Prostate gland (tissue), 2 donors: Measurements from ENCODE around the gene CUTC. TPM values are rescaled to one million over a fixed set of nuclear protein-coding genes. Genes with fewer than 3 reads are reported as not detected.

Experiments used
- DNase-seq: peaks from one replicate; pipeline ENCODE4 v3.0.0-alpha.2; 2019; ENCODE audit warnings: low spot score
- H3K27ac ChIP-seq, 2 donors: fragments of 200-600 bp; sonication (generic); 2 replicates each; pipeline ENCODE4 v1.5.1; 2017 to 2019
- H3K27me3 ChIP-seq: fragments of 200-600 bp; sonication (generic); replicated peaks from 2 replicates; pipeline ENCODE4 v1.5.1; 2019; ENCODE audit not compliant: insufficient read depth
- H3K36me3 ChIP-seq, 2 donors: fragments of 200-600 bp; sonication (generic); 1 replicate in 1 of 2; 2 replicates in 1 of 2; pipeline versions ENCODE4 v1.5.1 to v1.8.1; 2017 to 2019
- H3K4me1 ChIP-seq: fragments of 200-600 bp; sonication (generic); replicated peaks from 2 replicates; pipeline ENCODE4 v1.5.1; 2019
- H3K4me3 ChIP-seq, 2 donors: fragments of 200-600 bp; sonication (generic); 2 replicates each; pipeline ENCODE4 v1.5.1; 2017 to 2019
- H3K9me3 ChIP-seq: fragments of 200-600 bp; sonication (generic); 2 replicates; pipeline ENCODE4 v1.5.1; 2017
- CTCF ChIP-seq, 4 experiments: fragments of 200-600 bp in 2 of 4; fragments of 450-650 bp in 2 of 4; sonication (generic) in 2 of 4; IDR thresholded peaks; 1 replicate in 3 of 4; 2 replicates in 1 of 4; pipeline ENCODE4 v1.5.1; 2016 to 2019; ENCODE audit warnings: antibody characterized with exemption in 4 of 4, mild to moderate bottlenecking in 2 of 4, moderate library complexity in 2 of 4
- POLR2A ChIP-seq: fragments of 450-650 bp; IDR thresholded peaks from one replicate; pipeline ENCODE4 v1.6.1; 2016; ENCODE audit warnings: antibody characterized with exemption, mild to moderate bottlenecking
- POLR2AphosphoS5 ChIP-seq: sonication (generic); formaldehyde crosslinking; IDR thresholded peaks from one replicate; pipeline ENCODE4 v1.6.1; 2017; ENCODE audit warnings: antibody characterized with exemption
- WGBS: methylation state at CpG from one replicate; pipeline ENCODE4 v1.1.5; 2018; 5-methylcytosine and 5-hydroxymethylcytosine counted together
- intact Hi-C: fragments of 100-400 bp; cut with DNase I; formaldehyde crosslinking; loops from one replicate; pipeline ENCODE4 v1.14.2; 2022
- total RNA-seq, 2 donors: library from RNA; depleted of rRNA; stranded (reverse); fragments of >200 nt; gene quantifications; one replicate each; pipeline ENCODE4 v1.1.0, GENCODE V29; 2016

Gene CUTC
- total RNA-seq, 2 donors from 2014 or later, result 18.4 to 27.3 TPM

DNA sequence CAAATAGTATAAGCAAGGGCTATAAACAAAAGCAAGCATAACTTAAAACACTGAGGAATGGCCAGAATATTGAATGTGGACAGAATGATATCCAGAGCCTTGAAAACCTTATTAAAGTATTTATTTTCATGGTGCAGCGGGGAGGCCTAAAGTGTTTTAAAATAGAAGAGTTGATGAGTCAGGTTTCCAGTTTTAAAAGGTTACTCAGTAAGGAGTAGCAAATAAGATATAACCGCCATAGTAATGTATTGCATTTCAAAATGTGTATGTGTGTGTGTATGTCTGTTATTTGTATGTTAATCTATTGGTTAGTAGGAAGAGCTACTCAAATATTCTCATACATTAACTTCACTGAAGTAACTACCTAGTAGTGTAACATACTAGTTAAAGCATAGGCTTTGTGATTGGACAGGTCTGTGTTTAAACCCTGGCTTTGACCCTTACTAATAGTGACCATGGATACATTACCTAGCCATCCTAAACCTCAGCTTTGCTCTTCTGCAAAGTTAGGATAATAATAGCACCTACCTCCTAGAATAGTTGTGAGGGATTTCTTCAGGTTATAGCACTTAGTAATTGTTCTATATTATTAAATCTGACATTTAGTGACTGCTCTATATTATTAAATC is 16.9 kb downstream of the CUTC start:
- no peaks in the 10 kb centered on the region for H3K9me3 ChIP-seq
- WGBS, result 68% methylated on average over 2 of the region's 2 CpGs
- no peak overlapping the region for H3K4me3 ChIP-seq
- H3K27me3 ChIP-seq, result no peaks in the 10 kb centered on the region
- no peak for DNase-seq
- H3K36me3 ChIP-seq, result peaks cover 0 to 6% of the 10 kb centered on the region in 2 donors
- H3K4me1 ChIP-seq, result no peaks in the 10 kb centered on the region
- intact Hi-C loops, result no loop called here
- TF ChIP-seq CTCF (IDR thresholded peaks at IDR 0.05), result no peak
- no peak for TF ChIP-seq POLR2A
- TF ChIP-seq POLR2AphosphoS5, result no peak
- no peak overlapping the region for H3K27ac ChIP-seq

DNA sequence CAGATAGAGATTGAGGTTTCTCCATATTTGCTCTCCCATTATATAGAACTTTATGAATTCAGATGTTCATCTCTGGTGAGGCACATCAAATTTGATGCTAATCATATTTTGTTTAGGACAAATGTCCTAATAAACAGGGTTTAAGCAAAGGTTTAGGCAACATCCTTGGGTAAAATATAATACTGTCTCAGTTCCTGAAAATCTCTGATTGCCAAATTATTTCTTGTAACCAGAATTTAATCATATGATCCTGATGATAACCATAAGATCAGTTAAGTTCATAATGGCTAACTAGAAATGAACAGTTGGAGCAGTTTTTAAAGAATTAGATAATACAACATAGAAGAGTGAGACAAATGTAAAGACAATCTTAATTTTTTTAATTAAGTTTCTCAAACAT is 18.6 kb downstream of the CUTC start:
- intact Hi-C loops, result no loop called here
- H3K36me3 ChIP-seq, result peaks cover 0 to 6% of the 10 kb centered on the region in 2 donors
- H3K27ac ChIP-seq, result no peak overlapping the region
- no peaks in the 10 kb centered on the region for H3K27me3 ChIP-seq
- TF ChIP-seq POLR2AphosphoS5 (no peak), POLR2A (no peak), CTCF (IDR thresholded peaks at IDR 0.05) (no peak)
- no peaks in the 10 kb centered on the region for H3K9me3 ChIP-seq
- no peak for DNase-seq
- H3K4me1 ChIP-seq, result no peaks in the 10 kb centered on the region
- no peak overlapping the region for H3K4me3 ChIP-seq

DNA sequence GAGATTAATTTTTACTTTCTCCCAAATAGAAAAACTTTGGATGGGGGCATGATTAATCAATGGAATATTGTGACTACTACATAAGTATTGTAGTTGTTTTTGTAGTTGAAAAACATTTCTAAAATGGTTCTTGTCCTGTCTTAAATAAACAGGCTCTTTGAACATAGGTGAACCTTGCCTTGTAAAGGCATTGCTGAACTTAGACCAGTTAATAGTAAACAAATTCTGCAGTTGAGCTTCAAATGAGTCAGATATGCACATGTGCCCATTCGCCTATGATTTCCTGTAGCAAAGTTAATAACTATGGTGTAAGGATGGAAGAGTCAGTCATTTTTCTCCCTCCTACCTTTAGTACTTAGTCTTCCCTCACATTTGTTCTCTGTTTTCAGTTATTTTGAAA is 22.6 kb downstream of the CUTC start:
- no peak for DNase-seq
- no peaks in the 10 kb centered on the region for H3K9me3 ChIP-seq
- 84% methylated on average over 1 of the region's 1 CpG for WGBS
- no peak overlapping the region for H3K4me3 ChIP-seq
- H3K27ac ChIP-seq, result no peak overlapping the region
- H3K27me3 ChIP-seq, result no peaks in the 10 kb centered on the region
- TF ChIP-seq POLR2AphosphoS5 (no peak), POLR2A (no peak), CTCF (IDR thresholded peaks at IDR 0.05) (no peak)
- H3K36me3 ChIP-seq, result peaks cover 0 to 6% of the 10 kb centered on the region in 2 donors
- intact Hi-C loops, result no loop called here
- H3K4me1 ChIP-seq, result no peaks in the 10 kb centered on the region

DNA sequence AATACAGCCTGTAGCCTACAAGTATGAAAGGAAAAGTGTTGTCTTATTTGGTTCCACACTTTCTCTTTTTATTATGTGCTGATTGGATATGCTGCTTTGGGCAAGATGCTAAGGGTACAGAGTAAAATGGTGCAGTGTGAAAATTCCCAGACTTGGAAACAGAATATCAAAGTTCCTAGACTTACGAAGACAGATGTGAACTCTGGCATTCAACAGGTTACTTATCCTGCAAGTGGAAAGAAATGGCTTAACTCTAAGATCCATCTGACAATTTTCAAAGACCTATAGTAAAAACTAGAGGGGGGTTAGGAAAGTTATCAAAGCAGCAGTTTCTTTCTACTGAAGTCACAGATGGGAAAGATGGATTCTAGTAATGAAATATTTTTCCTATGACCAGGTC is 24.1 kb downstream of the CUTC start:
- Histone ChIP-seq H3K4me1 (no peaks in the 10 kb centered on the region), H3K27ac (no peak overlapping the region), H3K4me3 (no peak overlapping the region), H3K9me3 (no peaks in the 10 kb centered on the region), H3K36me3 (peaks cover 0 to 5% of the 10 kb centered on the region in 2 donors), H3K27me3 (no peaks in the 10 kb centered on the region)
- WGBS, result 100% methylated on average over 1 of the region's 1 CpG
- DNase-seq, result no peak
- intact Hi-C loops, result no loop called here
- TF ChIP-seq POLR2AphosphoS5 (no peak), POLR2A (no peak), CTCF (IDR thresholded peaks at IDR 0.05) (no peak)

GRCh38 chr10:99758211-99758891 is 26.3 kb downstream of the CUTC start:
- Histone ChIP-seq H3K4me3 (no peak overlapping the region), H3K27ac (no peak overlapping the region), H3K27me3 (no peaks in the 10 kb centered on the region), H3K9me3 (no peaks in the 10 kb centered on the region), H3K4me1 (no peaks in the 10 kb centered on the region), H3K36me3 (no peaks in the 10 kb centered on the region)
- DNase-seq, result no peak
- TF ChIP-seq POLR2A (no peak), CTCF (IDR thresholded peaks at IDR 0.05) (no peak)
- intact Hi-C loops, result no loop called here
- 94% methylated on average over 2 of the region's 2 CpGs for WGBS
